Upper lobe of right lung (tissue), 1 donor: ENCODE results near the gene DOK3. TPM values are rescaled to one million over a fixed set of nuclear protein-coding genes. Genes with fewer than 3 reads are reported as not detected.

Experiments
- ATAC-seq: fragments of 200-7000 bp; cut with Tn5 transposase; one replicate; pipeline ENCODE4 v1.9.1; 2020; ENCODE audit warnings: mild to moderate bottlenecking, moderate library complexity
- DNase-seq: peaks from one replicate; pipeline ENCODE4 v3.0.0-alpha.2; 2020
- H3K27ac ChIP-seq: fragments of 200-600 bp; one replicate; pipeline ENCODE4 v1.8.0; 2022
- H3K27me3 ChIP-seq: fragments of 200-600 bp; one replicate; pipeline ENCODE4 v1.8.0; 2022; ENCODE audit warnings: mild to moderate bottlenecking
- H3K36me3 ChIP-seq: fragments of 200-600 bp; one replicate; pipeline ENCODE4 v1.8.0; 2022
- H3K4me1 ChIP-seq: fragments of 200-600 bp; one replicate; pipeline ENCODE4 v1.8.0; 2022
- H3K4me3 ChIP-seq: fragments of 200-600 bp; one replicate; pipeline ENCODE4 v1.8.0; 2022; ENCODE audit warnings: mild to moderate bottlenecking
- H3K9me3 ChIP-seq: fragments of 200-600 bp; one replicate; pipeline ENCODE4 v1.8.0; 2022
- intact Hi-C: fragments of 100-400 bp; cut with DNase I; formaldehyde crosslinking; loops from one replicate; pipeline ENCODE4 v1.11.0; 2022
- total RNA-seq: library from RNA; stranded (reverse); fragmentation: NEBNext Ultra II Directional; extraction: Animal tissue kit (Norgen Biotek cat#: 25700); gene quantifications from one replicate; pipeline ENCODE4 v1.2.1, GENCODE V29; 2021
- TF ChIP-seq, protein P1 (sequence below): fragments of 200-600 bp; IDR thresholded peaks from one replicate; pipeline ENCODE4 v1.8.0; 2022; ENCODE audit warnings: antibody characterized with exemption
- donor health status: DM: no; HTN: yes; CAD: no; lungs with severe emphysema.

The DOK3 gene
- total RNA-seq, 1 donor from 2014 or later: 45.6 TPM

DNA sequence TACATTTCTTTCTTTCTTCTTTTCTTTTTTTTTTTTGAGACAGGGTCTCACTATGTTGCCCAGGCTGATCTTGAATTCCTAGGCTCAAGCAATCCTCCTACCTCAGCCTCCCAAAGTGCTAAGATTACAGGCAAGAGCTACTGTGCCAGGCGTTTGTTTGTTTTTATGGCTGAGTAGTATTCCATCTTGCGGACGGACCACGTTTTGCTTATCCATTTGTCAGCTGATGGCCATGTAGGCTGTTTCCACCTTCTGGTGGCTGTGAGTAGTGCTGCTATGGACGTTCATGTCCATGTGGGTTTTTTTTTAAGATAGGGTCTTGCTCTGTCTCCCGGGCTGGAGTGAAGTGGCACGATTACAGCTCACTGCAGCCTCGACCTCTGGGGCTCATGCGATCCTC lies 2.5 kb downstream of the DOK3 start:
- H3K27ac ChIP-seq: no peak overlapping the region
- TF ChIP-seq, protein P1, sequence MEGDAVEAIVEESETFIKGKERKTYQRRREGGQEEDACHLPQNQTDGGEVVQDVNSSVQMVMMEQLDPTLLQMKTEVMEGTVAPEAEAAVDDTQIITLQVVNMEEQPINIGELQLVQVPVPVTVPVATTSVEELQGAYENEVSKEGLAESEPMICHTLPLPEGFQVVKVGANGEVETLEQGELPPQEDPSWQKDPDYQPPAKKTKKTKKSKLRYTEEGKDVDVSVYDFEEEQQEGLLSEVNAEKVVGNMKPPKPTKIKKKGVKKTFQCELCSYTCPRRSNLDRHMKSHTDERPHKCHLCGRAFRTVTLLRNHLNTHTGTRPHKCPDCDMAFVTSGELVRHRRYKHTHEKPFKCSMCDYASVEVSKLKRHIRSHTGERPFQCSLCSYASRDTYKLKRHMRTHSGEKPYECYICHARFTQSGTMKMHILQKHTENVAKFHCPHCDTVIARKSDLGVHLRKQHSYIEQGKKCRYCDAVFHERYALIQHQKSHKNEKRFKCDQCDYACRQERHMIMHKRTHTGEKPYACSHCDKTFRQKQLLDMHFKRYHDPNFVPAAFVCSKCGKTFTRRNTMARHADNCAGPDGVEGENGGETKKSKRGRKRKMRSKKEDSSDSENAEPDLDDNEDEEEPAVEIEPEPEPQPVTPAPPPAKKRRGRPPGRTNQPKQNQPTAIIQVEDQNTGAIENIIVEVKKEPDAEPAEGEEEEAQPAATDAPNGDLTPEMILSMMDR: no peak
- H3K36me3 ChIP-seq: peaks cover 19% of the 10 kb centered on the region
- H3K27me3 ChIP-seq: no peaks in the 10 kb centered on the region
- H3K4me1 ChIP-seq: no peaks in the 10 kb centered on the region
- no peak for ATAC-seq
- no peak for DNase-seq
- no peak overlapping the region for H3K4me3 ChIP-seq
- H3K9me3 ChIP-seq: no peaks in the 10 kb centered on the region
- intact Hi-C loops: no loop called here

DNA sequence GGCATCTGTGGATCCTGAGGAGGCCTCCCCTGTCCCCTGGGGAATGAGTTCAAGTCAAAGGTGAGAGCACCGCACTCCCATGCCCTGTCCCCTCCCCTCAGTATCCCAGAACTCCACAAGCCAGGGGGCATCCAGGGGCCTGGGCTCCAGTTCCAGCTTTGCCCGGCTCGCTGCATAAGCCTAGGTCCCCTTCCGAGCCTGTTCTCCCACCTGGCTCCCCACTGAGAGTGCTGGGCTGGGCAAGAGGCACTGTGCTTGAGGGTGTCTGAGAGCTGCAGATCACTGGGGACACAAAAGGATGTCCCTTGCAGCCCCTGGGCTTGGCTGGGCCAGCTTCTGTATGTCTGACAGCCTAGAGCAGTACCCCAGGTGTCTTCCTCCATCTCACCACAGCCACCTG lies 4.6 kb downstream of the DOK3 start:
- intact Hi-C loops: no loop called here
- no peaks in the 10 kb centered on the region for H3K27me3 ChIP-seq
- peaks cover 4% of the 10 kb centered on the region for H3K4me1 ChIP-seq
- no peaks in the 10 kb centered on the region for H3K36me3 ChIP-seq
- ATAC-seq: no peak
- H3K9me3 ChIP-seq: no peaks in the 10 kb centered on the region
- TF ChIP-seq, protein P1: no peak
- no peak overlapping the region for H3K4me3 ChIP-seq
- H3K27ac ChIP-seq: no peak overlapping the region
- no peak for DNase-seq

DNA sequence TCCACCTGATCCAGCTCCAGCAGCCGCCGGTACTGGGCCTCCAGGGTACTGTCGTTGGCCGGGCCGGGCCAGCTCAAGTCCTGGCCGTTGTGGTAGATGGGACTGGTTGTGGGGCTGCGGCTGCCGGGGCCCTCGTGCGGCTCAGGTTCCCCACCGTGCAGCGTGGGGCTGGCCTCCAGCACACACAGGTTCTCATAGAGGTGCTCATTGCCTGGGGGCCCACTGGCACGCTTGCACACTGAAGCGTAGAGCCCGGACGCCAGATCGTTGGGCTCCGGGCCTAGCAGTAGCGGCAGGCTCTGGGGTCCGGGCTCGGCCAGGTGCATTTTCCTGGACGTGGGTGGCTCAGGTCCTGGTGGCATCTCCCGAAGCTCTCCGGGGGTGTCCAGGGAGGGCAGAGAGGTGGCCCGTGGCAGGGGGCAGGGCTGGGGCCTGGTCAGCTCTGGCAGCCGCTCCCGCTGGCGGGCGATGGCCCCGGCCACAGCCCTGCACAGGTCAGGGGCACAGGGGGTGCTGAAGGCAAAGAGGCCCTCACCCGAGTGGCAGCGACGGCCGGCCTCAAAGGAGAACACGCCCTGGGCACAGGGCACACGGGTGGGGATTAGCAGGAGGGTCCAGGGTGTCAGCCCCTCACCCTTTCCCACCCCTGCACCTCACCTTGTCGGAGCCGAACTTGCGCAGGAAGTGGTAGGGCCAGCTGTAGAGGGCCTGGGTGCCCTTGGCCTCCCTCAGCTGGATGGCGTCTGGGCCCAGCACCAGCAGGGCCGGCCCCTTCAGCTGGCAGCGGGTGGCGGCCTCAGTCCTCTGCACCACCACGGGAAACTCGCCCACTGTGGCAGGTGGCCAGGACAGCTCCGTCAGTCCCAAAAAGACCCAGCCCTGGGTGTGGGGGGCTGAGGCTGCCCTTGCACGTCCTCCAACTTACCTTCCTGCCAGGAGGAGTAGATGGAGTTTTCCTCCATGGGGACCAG lies 5.3 kb downstream of the DOK3 start:
- no peaks in the 10 kb centered on the region for H3K36me3 ChIP-seq
- H3K27ac ChIP-seq: no peak overlapping the region
- no peaks in the 10 kb centered on the region for H3K9me3 ChIP-seq
- ATAC-seq (no peak), DNase-seq (no peak)
- H3K4me3 ChIP-seq: no peak overlapping the region
- TF ChIP-seq, protein P1: no peak
- intact Hi-C loops: loop anchor here (5.0 kb wide), 1 partner anchor 112 kb away; no protein-coding TSS in a partner anchor
- H3K4me1 ChIP-seq: peaks cover 4% of the 10 kb centered on the region
- no peaks in the 10 kb centered on the region for H3K27me3 ChIP-seq

DNA sequence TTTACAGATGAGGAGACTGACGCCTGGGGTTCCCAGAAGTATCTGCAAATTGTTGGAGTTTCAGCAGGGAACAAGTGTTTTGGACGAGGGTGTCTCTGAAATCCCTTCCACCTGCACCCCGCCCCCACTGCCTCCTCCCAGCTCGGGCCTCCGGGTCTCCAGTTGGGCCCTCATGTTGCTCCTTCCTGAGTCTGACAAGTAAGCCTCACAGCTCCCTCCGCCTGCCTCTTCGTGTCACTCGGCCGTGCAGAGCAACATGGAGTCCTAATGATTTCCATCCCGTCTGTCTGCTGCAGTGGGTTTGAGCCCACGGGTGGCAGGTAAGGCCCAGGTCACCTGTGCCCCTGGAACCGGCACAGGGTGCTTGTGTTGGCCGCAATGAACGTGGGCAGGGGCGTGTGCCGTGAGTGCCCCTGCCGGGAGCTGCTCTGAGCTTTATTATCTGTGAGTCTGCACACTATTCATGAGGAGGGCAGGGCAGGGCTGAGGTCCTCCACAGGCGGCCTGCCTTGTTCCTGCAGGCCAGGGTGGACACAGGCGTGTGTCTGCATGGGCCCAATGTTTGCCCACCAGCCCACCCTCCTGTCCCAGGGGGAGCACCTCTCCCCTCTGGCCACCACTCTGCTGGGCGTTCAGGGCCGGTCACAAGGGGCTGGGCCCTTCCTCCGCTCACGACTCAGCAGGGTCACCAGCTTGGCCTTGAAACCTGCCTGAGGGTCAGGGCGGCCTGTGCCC lies 6.1 kb downstream of the DOK3 start:
- Histone ChIP-seq H3K36me3 (no peaks in the 10 kb centered on the region), H3K4me3 (no peak overlapping the region), H3K4me1 (peaks cover 7% of the 10 kb centered on the region), H3K27ac (no peak overlapping the region), H3K9me3 (no peaks in the 10 kb centered on the region), H3K27me3 (no peaks in the 10 kb centered on the region)
- ATAC-seq: no peak
- intact Hi-C loops: loop anchor here (5.0 kb wide), 1 partner anchor 111 kb away; no protein-coding TSS in a partner anchor
- DNase-seq: no peak
- TF ChIP-seq, protein P1: no peak

DNA sequence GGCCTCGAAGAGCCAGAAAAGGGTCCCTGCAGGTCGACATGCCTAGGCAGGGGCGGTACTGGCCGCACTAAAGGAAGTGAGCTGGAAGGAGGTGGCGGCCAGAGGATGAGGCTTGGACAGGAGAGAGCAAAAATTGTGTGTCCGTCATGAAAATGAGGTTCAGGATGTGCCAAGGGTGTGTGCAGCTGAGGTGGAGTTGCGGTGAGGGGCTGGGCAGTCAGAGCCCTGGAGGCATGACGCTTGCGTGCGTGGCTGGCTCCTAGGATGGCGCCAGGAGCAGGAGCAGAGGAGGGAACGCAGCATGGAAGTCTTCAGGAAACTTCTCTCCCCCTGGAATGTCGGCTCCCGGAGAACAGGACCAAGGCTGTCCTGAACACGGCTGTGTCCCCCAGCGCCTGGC lies 6.7 kb downstream of the DOK3 start:
- H3K4me1 ChIP-seq: peaks cover 13% of the 10 kb centered on the region
- ATAC-seq (no peak), DNase-seq (no peak)
- intact Hi-C loops: loop anchor here (5.0 kb wide), 1 partner anchor 111 kb away; no protein-coding TSS in a partner anchor
- H3K9me3 ChIP-seq: no peaks in the 10 kb centered on the region
- TF ChIP-seq, protein P1: no peak
- no peak overlapping the region for H3K4me3 ChIP-seq
- no peak overlapping the region for H3K27ac ChIP-seq
- H3K36me3 ChIP-seq: no peaks in the 10 kb centered on the region
- H3K27me3 ChIP-seq: no peaks in the 10 kb centered on the region
